K562 (cell line): ENCODE results near the gene AGPAT2. TPM values are rescaled to one million over a fixed set of nuclear protein-coding genes. Genes with fewer than 3 reads are reported as not detected.

Source experiments
- ARHGAP35 ChIP-seq: fragments of 450-650 bp; IDR thresholded peaks from 2 replicates; pipeline ENCODE4 v1.6.1; 2018; ENCODE audit not compliant: partially characterized antibody
- CBFA2T2 ChIP-seq: fragments of 450-650 bp; conservative IDR thresholded peaks from 2 replicates; pipeline ENCODE4 v1.6.1; 2017; ENCODE audit warnings: mild to moderate bottlenecking
- ESRRA ChIP-seq: fragments of 450-650 bp; IDR thresholded peaks from 2 replicates; pipeline ENCODE4 v1.6.1; 2014; ENCODE audit warnings: low read depth, mild to moderate bottlenecking, moderate library complexity, borderline replicate concordance
- FIP1L1 ChIP-seq: fragments of 200-400 bp; formaldehyde crosslinking; IDR thresholded peaks from 2 replicates; pipeline ENCODE4 v1.6.1; 2018; ENCODE audit warnings: mild to moderate bottlenecking, low read depth, low read length; ENCODE audit not compliant: poor library complexity, severe bottlenecking
- KHSRP ChIP-seq: fragments of 450-650 bp; IDR thresholded peaks from 2 replicates; pipeline ENCODE4 v1.6.1; 2017
- PML ChIP-seq: IDR thresholded peaks from 2 replicates; pipeline ENCODE4 v1.6.1; 2012; ENCODE audit warnings: low read length, inconsistent platforms
- POLR2H ChIP-seq: IDR thresholded peaks from 2 replicates; pipeline ENCODE4 v1.6.1; 2016; ENCODE audit warnings: missing genetic modification characterization, low read depth, mild to moderate bottlenecking, control low read depth, missing compliant biosample characterization, moderate library complexity
- RUNX1 ChIP-seq: sonication (generic); IDR thresholded peaks from 2 replicates; pipeline ENCODE4 v1.6.1; 2016; ENCODE audit warnings: antibody characterized with exemption, low read depth
- SAFB ChIP-seq: fragments of 200-400 bp; formaldehyde crosslinking; IDR thresholded peaks from 2 replicates; pipeline ENCODE4 v1.6.1; 2017; ENCODE audit warnings: low read depth, low read length, borderline replicate concordance
- ZFPM2 ChIP-seq: fragments of 250-450 bp; sonication (Bioruptor Pico); IDR thresholded peaks from 2 replicates; pipeline ENCODE4 v1.5.1; 2022; ENCODE audit warnings: mild to moderate bottlenecking
- ZNF212 ChIP-seq: fragments of 450-650 bp; formaldehyde crosslinking; IDR thresholded peaks from 2 replicates; pipeline ENCODE4 v1.4.0; 2020; ENCODE audit warnings: mild to moderate bottlenecking
- ZNF24 ChIP-seq: fragments of 450-650 bp; IDR thresholded peaks from 2 replicates; pipeline ENCODE4 v1.6.1; 2016
- ZNF311 ChIP-seq: fragments of 250-450 bp; sonication (Bioruptor Pico); IDR thresholded peaks from 2 replicates; pipeline ENCODE4 v1.4.0; 2020; ENCODE audit warnings: mild to moderate bottlenecking, moderate library complexity
- ZNF507 ChIP-seq: conservative IDR thresholded peaks from 2 replicates; pipeline ENCODE4 v1.6.1; 2017; ENCODE audit warnings: missing genetic modification characterization, missing compliant biosample characterization
- polyA plus RNA-seq, 8 experiments: library from polyadenylated mRNA; depleted of rRNA in 4 of 8; stranded (reverse) in 5 of 8; unstranded in 3 of 8; fragments of >200 nt; fragmentation: Nextera tagmentation in 2 of 8; fragmentation: Illumina TruSeq in 1 of 8; extraction: Ambion mirVana in 2 of 8; extraction: Trizol in 1 of 8; gene quantifications; 2 replicates each; pipeline versions ENCODE4 v1.2.1 to v1.2.3, GENCODE V29; 2011 to 2014; ENCODE audit warnings: inconsistent platforms in 1 of 8, missing spikeins in 1 of 8
- total RNA-seq, 7 experiments: library from RNA; depleted of rRNA in 6 of 7; stranded (reverse); fragments of >200 nt in 6 of 7; fragmentation: Illumina TruSeq in 2 of 7; extraction: Trizol in 2 of 7; gene quantifications; 2 replicates each; pipeline versions ENCODE4 v1.2.1 to v1.2.3, GENCODE V29; 2011 to 2021; ENCODE audit warnings: low replicate concordance in 1 of 7
- TF ChIP-seq, protein P1 (sequence below): fragments of 450-650 bp; IDR thresholded peaks from 2 replicates; pipeline ENCODE4 v1.6.1; 2017; ENCODE audit warnings: antibody characterized with exemption
- TF ChIP-seq, protein P2 (sequence below): fragments of 250-450 bp; sonication (Bioruptor Pico); IDR thresholded peaks from 2 replicates; pipeline ENCODE4 v1.8.0; 2022; ENCODE audit warnings: inconsistent platforms
- TF ChIP-seq, protein P3 (sequence below), 2 experiments: fragments of 450-650 bp; IDR thresholded peaks; 2 replicates each; pipeline ENCODE4 v1.6.1; 2018; ENCODE audit warnings: mild to moderate bottlenecking in 2 of 2, low read depth in 1 of 2; ENCODE audit not compliant: partially characterized antibody in 2 of 2
- TF ChIP-seq, protein P4 (sequence below): fragments of 450-650 bp; IDR thresholded peaks from 2 replicates; pipeline ENCODE4 v1.6.1; 2017; ENCODE audit warnings: antibody characterized with exemption, mild to moderate bottlenecking

AGPAT2 gene
- total and polyA plus RNA-seq, 9 of the 15 experiments (the other 6 are each of a cell fraction or from before 2014, with no cell fraction given), result 0.13 to 54.5 (median 23.9) TPM

DNA sequence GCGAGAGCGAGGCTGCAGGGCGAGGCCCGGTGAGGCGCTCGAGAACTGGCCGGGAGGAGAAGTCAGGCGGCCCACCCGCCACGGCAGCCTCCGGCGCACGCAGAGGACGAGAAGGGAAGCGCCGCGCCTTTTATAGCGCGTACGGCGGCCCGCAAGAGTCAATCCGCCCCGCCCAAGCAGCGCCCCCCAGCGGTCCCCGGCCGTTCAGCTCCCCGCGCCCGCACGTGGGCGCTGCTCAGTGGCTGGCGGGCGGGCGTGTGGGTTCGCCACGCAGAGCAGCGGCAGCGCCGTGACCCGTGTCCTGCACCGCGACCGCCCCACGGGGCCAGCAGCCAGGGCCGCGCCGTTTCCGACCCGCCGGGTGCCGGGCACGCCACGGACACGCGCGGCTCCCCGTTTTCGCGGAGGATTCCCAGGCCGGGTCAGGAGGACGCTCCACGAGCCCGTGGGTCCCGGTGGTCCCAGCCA lies 40.9 kb upstream of the AGPAT2 start (continued):
- TF ChIP-seq, protein P1, sequence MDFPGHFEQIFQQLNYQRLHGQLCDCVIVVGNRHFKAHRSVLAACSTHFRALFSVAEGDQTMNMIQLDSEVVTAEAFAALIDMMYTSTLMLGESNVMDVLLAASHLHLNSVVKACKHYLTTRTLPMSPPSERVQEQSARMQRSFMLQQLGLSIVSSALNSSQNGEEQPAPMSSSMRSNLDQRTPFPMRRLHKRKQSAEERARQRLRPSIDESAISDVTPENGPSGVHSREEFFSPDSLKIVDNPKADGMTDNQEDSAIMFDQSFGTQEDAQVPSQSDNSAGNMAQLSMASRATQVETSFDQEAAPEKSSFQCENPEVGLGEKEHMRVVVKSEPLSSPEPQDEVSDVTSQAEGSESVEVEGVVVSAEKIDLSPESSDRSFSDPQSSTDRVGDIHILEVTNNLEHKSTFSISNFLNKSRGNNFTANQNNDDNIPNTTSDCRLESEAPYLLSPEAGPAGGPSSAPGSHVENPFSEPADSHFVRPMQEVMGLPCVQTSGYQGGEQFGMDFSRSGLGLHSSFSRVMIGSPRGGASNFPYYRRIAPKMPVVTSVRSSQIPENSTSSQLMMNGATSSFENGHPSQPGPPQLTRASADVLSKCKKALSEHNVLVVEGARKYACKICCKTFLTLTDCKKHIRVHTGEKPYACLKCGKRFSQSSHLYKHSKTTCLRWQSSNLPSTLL, result no peak
- TF ChIP-seq PML (peak; percentile 94), ARHGAP35 (no peak), KHSRP (no peak), ZNF24 (peak; percentile 85; the same call in 1 of the 2 replicates), ESRRA (peak; percentile 72), CBFA2T2 (no peak), ZNF507 (tag) (no peak), POLR2H (tag) (peak; percentile 97), ZNF311 (CRISPR knock-in tag) (0 out of 2 replicates have a peak, but pooled peaks have one; percentile 40), ZFPM2 (CRISPR knock-in tag) (no peak), RUNX1 (no peak), FIP1L1 (peak; percentile 87), SAFB (peak; percentile 99), ZNF212 (0 out of 2 replicates have a peak, but pooled peaks have one; percentile 9)
- TF ChIP-seq, protein P2, sequence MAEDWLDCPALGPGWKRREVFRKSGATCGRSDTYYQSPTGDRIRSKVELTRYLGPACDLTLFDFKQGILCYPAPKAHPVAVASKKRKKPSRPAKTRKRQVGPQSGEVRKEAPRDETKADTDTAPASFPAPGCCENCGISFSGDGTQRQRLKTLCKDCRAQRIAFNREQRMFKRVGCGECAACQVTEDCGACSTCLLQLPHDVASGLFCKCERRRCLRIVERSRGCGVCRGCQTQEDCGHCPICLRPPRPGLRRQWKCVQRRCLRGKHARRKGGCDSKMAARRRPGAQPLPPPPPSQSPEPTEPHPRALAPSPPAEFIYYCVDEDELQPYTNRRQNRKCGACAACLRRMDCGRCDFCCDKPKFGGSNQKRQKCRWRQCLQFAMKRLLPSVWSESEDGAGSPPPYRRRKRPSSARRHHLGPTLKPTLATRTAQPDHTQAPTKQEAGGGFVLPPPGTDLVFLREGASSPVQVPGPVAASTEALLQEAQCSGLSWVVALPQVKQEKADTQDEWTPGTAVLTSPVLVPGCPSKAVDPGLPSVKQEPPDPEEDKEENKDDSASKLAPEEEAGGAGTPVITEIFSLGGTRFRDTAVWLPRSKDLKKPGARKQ, result no peak
- TF ChIP-seq, protein P3, sequence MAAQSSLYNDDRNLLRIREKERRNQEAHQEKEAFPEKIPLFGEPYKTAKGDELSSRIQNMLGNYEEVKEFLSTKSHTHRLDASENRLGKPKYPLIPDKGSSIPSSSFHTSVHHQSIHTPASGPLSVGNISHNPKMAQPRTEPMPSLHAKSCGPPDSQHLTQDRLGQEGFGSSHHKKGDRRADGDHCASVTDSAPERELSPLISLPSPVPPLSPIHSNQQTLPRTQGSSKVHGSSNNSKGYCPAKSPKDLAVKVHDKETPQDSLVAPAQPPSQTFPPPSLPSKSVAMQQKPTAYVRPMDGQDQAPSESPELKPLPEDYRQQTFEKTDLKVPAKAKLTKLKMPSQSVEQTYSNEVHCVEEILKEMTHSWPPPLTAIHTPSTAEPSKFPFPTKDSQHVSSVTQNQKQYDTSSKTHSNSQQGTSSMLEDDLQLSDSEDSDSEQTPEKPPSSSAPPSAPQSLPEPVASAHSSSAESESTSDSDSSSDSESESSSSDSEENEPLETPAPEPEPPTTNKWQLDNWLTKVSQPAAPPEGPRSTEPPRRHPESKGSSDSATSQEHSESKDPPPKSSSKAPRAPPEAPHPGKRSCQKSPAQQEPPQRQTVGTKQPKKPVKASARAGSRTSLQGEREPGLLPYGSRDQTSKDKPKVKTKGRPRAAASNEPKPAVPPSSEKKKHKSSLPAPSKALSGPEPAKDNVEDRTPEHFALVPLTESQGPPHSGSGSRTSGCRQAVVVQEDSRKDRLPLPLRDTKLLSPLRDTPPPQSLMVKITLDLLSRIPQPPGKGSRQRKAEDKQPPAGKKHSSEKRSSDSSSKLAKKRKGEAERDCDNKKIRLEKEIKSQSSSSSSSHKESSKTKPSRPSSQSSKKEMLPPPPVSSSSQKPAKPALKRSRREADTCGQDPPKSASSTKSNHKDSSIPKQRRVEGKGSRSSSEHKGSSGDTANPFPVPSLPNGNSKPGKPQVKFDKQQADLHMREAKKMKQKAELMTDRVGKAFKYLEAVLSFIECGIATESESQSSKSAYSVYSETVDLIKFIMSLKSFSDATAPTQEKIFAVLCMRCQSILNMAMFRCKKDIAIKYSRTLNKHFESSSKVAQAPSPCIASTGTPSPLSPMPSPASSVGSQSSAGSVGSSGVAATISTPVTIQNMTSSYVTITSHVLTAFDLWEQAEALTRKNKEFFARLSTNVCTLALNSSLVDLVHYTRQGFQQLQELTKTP (IDR thresholded peaks at IDR 0.05; ENCODE audit: low read depth in 1 of 2, partially characterized antibody in 2 of 2), result no peak
- TF ChIP-seq, protein P4, sequence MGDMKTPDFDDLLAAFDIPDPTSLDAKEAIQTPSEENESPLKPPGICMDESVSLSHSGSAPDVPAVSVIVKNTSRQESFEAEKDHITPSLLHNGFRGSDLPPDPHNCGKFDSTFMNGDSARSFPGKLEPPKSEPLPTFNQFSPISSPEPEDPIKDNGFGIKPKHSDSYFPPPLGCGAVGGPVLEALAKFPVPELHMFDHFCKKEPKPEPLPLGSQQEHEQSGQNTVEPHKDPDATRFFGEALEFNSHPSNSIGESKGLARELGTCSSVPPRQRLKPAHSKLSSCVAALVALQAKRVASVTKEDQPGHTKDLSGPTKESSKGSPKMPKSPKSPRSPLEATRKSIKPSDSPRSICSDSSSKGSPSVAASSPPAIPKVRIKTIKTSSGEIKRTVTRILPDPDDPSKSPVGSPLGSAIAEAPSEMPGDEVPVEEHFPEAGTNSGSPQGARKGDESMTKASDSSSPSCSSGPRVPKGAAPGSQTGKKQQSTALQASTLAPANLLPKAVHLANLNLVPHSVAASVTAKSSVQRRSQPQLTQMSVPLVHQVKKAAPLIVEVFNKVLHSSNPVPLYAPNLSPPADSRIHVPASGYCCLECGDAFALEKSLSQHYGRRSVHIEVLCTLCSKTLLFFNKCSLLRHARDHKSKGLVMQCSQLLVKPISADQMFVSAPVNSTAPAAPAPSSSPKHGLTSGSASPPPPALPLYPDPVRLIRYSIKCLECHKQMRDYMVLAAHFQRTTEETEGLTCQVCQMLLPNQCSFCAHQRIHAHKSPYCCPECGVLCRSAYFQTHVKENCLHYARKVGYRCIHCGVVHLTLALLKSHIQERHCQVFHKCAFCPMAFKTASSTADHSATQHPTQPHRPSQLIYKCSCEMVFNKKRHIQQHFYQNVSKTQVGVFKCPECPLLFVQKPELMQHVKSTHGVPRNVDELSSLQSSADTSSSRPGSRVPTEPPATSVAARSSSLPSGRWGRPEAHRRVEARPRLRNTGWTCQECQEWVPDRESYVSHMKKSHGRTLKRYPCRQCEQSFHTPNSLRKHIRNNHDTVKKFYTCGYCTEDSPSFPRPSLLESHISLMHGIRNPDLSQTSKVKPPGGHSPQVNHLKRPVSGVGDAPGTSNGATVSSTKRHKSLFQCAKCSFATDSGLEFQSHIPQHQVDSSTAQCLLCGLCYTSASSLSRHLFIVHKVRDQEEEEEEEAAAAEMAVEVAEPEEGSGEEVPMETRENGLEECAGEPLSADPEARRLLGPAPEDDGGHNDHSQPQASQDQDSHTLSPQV, result peak; percentile 91
